H1 (cell line): Measurements from ENCODE around the gene SRI. TPM values are rescaled to one million over a fixed set of nuclear protein-coding genes. Genes with fewer than 3 reads are reported as not detected.

Source experiments
- CTCF ChIA-PET: fragments of 300-600 bp; sonication (Branson Sonifier 250); formaldehyde crosslinking; loops from one replicate; lab custom pipeline; 2021; ENCODE audit not compliant: partially characterized antibody; lab: Charles Lee
- POLR2A ChIA-PET: fragments of 300-600 bp; sonication (Branson Sonifier 250); formaldehyde crosslinking; loops from one replicate; lab custom pipeline; 2021; ENCODE audit warnings: inconsistent platforms; ENCODE audit not compliant: partially characterized antibody; lab: Charles Lee
- DNase-seq, 2 experiments: peaks; one replicate each; pipeline versions ENCODE4 v3.0.0 to v3.0.0-alpha.2; 2010 to 2022; ENCODE audit warnings: low spot score in 2 of 2, low read depth in 1 of 2, mixed read lengths in 1 of 2
- FAIRE-seq: peaks from 2 replicates; lab custom pipeline; 2011; peaks lifted over from hg19 to GRCh38; lab: Jason Lieb, UNC
- H2AFZ ChIP-seq: 2 replicates; pipeline ENCODE4 v1.8.1; 2012; ENCODE audit warnings: low read length, inconsistent platforms
- H2AK5ac ChIP-seq: 2 replicates; pipeline ENCODE4 v1.6.1; 2013; ENCODE audit warnings: low read depth, low read length
- H2BK120ac ChIP-seq: replicated peaks from 2 replicates; pipeline ENCODE3; 2013; ENCODE audit warnings: low read depth, low read length, inconsistent platforms
- H2BK12ac ChIP-seq: 2 replicates; pipeline ENCODE4 v1.6.1; 2013; ENCODE audit warnings: low read depth, low read length
- H2BK15ac ChIP-seq: 2 replicates; pipeline ENCODE4 v1.6.1; 2013; ENCODE audit warnings: low read length
- H2BK20ac ChIP-seq: 2 replicates; pipeline ENCODE4 v1.6.1; 2013; ENCODE audit warnings: low read length
- H2BK5ac ChIP-seq: 2 replicates; pipeline ENCODE4 v1.6.1; 2013; ENCODE audit warnings: low read depth, low read length
- H3K14ac ChIP-seq: 2 replicates; pipeline ENCODE4 v1.6.1; 2013; ENCODE audit warnings: inconsistent platforms; ENCODE audit not compliant: insufficient read length
- H3K18ac ChIP-seq: 2 replicates; pipeline ENCODE4 v1.6.1; 2013; ENCODE audit warnings: low read length; ENCODE audit errors: extremely low read depth
- H3K23ac ChIP-seq: 2 replicates; pipeline ENCODE4 v1.6.1; 2013; ENCODE audit warnings: inconsistent platforms; ENCODE audit not compliant: insufficient read length
- H3K23me2 ChIP-seq: 2 replicates; pipeline ENCODE4 v1.6.1; 2013; ENCODE audit warnings: low read depth, low read length
- H3K27ac ChIP-seq: 2 replicates; pipeline ENCODE4 v1.6.1; 2011; ENCODE audit warnings: low read depth, low read length, inconsistent platforms
- H3K27me3 ChIP-seq, 4 experiments: replicated peaks in 1 of 4; 1 replicate in 1 of 4; 2 replicates in 3 of 4; pipeline versions ENCODE4 v1.6.1 to v1.8.1; 2011 to 2013; ENCODE audit warnings: low read length in 3 of 4, mild to moderate bottlenecking in 3 of 4, inconsistent platforms in 2 of 4, mixed read lengths in 2 of 4, moderate library complexity in 1 of 4; ENCODE audit not compliant: control insufficient read depth in 3 of 4, insufficient read depth in 3 of 4; ENCODE audit errors: extremely low read depth in 1 of 4
- H3K36me3 ChIP-seq, 4 experiments: 2 replicates each; pipeline versions ENCODE4 v1.6.1 to v1.8.1; 2011 to 2013; ENCODE audit warnings: mild to moderate bottlenecking in 4 of 4, low read length in 3 of 4, moderate library complexity in 2 of 4, control low read depth in 1 of 4, inconsistent platforms in 1 of 4; ENCODE audit not compliant: insufficient read depth in 4 of 4, control insufficient read depth in 2 of 4
- H3K4ac ChIP-seq: replicated peaks from 2 replicates; pipeline ENCODE3; 2013; ENCODE audit warnings: low read length, low read depth, mixed read lengths, inconsistent platforms; ENCODE audit not compliant: insufficient read length
- H3K4me1 ChIP-seq, 4 experiments: replicated peaks in 1 of 4; 1 replicate in 1 of 4; 2 replicates in 3 of 4; pipeline versions ENCODE4 v1.6.1 to v1.8.1; 2011 to 2013; ENCODE audit warnings: low read length in 3 of 4, inconsistent platforms in 2 of 4, mixed read lengths in 1 of 4; ENCODE audit not compliant: insufficient read depth in 4 of 4, control insufficient read depth in 3 of 4
- H3K4me2 ChIP-seq, 2 experiments: 2 replicates each; pipeline versions ENCODE4 v1.6.1 to v1.8.1; 2011 to 2013; ENCODE audit warnings: low read depth in 2 of 2, low read length in 2 of 2, control low read depth in 1 of 2, inconsistent platforms in 1 of 2, mild to moderate bottlenecking in 1 of 2; ENCODE audit not compliant: insufficient read depth in 1 of 2
- H3K4me3 ChIP-seq, 4 experiments: fragments of 200-600, 300-600 bp in 1 of 4; sonication (generic), shearing (Covaris generic), sonication (Bioruptor Twin) in 1 of 4; 2 replicates each; pipeline versions ENCODE4 v1.5.1 to v1.8.1; 2011 to 2016; ENCODE audit warnings: low read length in 4 of 4, low read depth in 3 of 4, control low read depth in 2 of 4, inconsistent platforms in 2 of 4, mild to moderate bottlenecking in 2 of 4, mixed read lengths in 1 of 4, moderate library complexity in 1 of 4; ENCODE audit not compliant: insufficient read depth in 2 of 4; ENCODE audit errors: extremely low read depth in 1 of 4
- H3K56ac ChIP-seq: replicated peaks from 2 replicates; pipeline ENCODE3; 2013; ENCODE audit warnings: low read depth, mild to moderate bottlenecking, mixed read lengths, low read length, inconsistent platforms; ENCODE audit not compliant: insufficient read length
- H3K79me1 ChIP-seq: 2 replicates; pipeline ENCODE4 v1.6.1; 2013; ENCODE audit warnings: low read depth, low read length, control low read depth
- H3K79me2 ChIP-seq, 2 experiments: 2 replicates each; pipeline versions ENCODE4 v1.6.1 to v1.8.1; 2012 to 2013; ENCODE audit warnings: low read length in 2 of 2, mild to moderate bottlenecking in 2 of 2, inconsistent platforms in 1 of 2; ENCODE audit not compliant: insufficient read depth in 2 of 2, control insufficient read depth in 1 of 2
- H3K9ac ChIP-seq, 4 experiments: replicated peaks in 1 of 4; 1 replicate in 1 of 4; 2 replicates in 3 of 4; pipeline versions ENCODE4 v1.6.1 to v1.8.1; 2011 to 2013; ENCODE audit warnings: low read depth in 3 of 4, low read length in 3 of 4, control low read depth in 2 of 4, mild to moderate bottlenecking in 2 of 4, moderate library complexity in 2 of 4, inconsistent platforms in 1 of 4; ENCODE audit errors: extremely low read depth in 1 of 4
- H3K9me3 ChIP-seq, 2 experiments: 2 replicates each; pipeline versions ENCODE4 v1.6.1 to v1.8.1; 2012 to 2013; ENCODE audit warnings: mild to moderate bottlenecking in 2 of 2, moderate library complexity in 2 of 2, control low read depth in 1 of 2, inconsistent platforms in 1 of 2, low read depth in 1 of 2, low read length in 1 of 2, mixed read lengths in 1 of 2; ENCODE audit not compliant: insufficient read depth in 2 of 2
- H4K20me1 ChIP-seq, 2 experiments: replicated peaks in 1 of 2; 2 replicates each; pipeline versions ENCODE3 to v1.8.1; 2011 to 2013; ENCODE audit warnings: inconsistent platforms in 2 of 2, low read length in 2 of 2, mild to moderate bottlenecking in 1 of 2; ENCODE audit not compliant: insufficient read depth in 2 of 2, control insufficient read depth in 1 of 2
- H4K5ac ChIP-seq: 2 replicates; pipeline ENCODE4 v1.6.1; 2013; ENCODE audit warnings: low read length, low read depth, mixed read lengths, inconsistent platforms; ENCODE audit not compliant: insufficient read length
- H4K8ac ChIP-seq: 2 replicates; pipeline ENCODE4 v1.8.0; 2013; ENCODE audit warnings: mild to moderate bottlenecking, moderate library complexity, low read length, inconsistent platforms; ENCODE audit not compliant: insufficient read depth; ENCODE audit errors: extremely low read depth
- H4K91ac ChIP-seq: replicated peaks from 2 replicates; pipeline ENCODE3; 2013; ENCODE audit warnings: low read length, mixed read lengths, inconsistent platforms; ENCODE audit not compliant: insufficient read length
- EGR1 ChIP-seq: IDR thresholded peaks from 2 replicates; pipeline ENCODE4 v1.6.1; 2011; ENCODE audit warnings: low read depth, low read length, borderline replicate concordance
- JUN ChIP-seq: IDR thresholded peaks from 2 replicates; pipeline ENCODE4 v1.6.1; 2011; ENCODE audit warnings: low read depth, mild to moderate bottlenecking, improper control_type of control experiment, low read length
- KDM1A ChIP-seq: fragments of 200-600, 300-600 bp; sonication (generic); IDR thresholded peaks from 2 replicates; pipeline ENCODE4 v1.7.1; 2016; ENCODE audit warnings: mild to moderate bottlenecking, low read length, borderline replicate concordance
- KDM4A ChIP-seq: IDR thresholded peaks from one replicate; pipeline ENCODE4 v1.7.1; 2012; ENCODE audit warnings: low read depth, mild to moderate bottlenecking, moderate library complexity, low read length, inconsistent platforms; ENCODE audit not compliant: severe bottlenecking
- POU5F1 ChIP-seq: IDR thresholded peaks from 2 replicates; pipeline ENCODE4 v1.6.1; 2011; ENCODE audit warnings: low read depth, mild to moderate bottlenecking, low read length, moderate library complexity
- WGBS, 2 experiments: shearing (Covaris generic) in 1 of 2; methylation state at CpG; one replicate each; pipeline versions ENCODE4 v1.1.6 to v1.1.7; 2013 to 2015; ENCODE audit warnings: low lambda C conversion rate in 2 of 2, mixed read lengths in 2 of 2, inconsistent platforms in 1 of 2, low coverage in 1 of 2, missing lambda C conversion rate in 1 of 2; ENCODE audit not compliant: insufficient replicate concordance in 2 of 2, insufficient coverage in 1 of 2, insufficient read length in 1 of 2; ENCODE audit errors: extremely low coverage in 1 of 2, missing lambda C conversion rate in 1 of 2; 5-methylcytosine and 5-hydroxymethylcytosine counted together
- polyA plus RNA-seq, 7 experiments: library from polyadenylated mRNA; depleted of rRNA in 3 of 7; stranded (reverse) in 5 of 7; unstranded in 2 of 7; fragments of >200 nt in 5 of 7; fragments of 200-250 nt in 2 of 7; gene quantifications; 1 replicate in 5 of 7; 2 replicates in 1 of 7; 4 replicates in 1 of 7; pipeline versions ENCODE4 v1.2.1 to v1.2.3, GENCODE V29; 2011 to 2013; ENCODE audit warnings: missing spikeins in 2 of 7, mixed read lengths in 2 of 7
- total RNA-seq: library from RNA; stranded (reverse); fragmentation: NEBNext Ultra II Directional; extraction: Animal tissue kit (Norgen Biotek cat#: 25700); gene quantifications from 2 replicates; pipeline ENCODE4 v1.2.1, GENCODE V29; 2021

The SRI gene
- total and polyA plus RNA-seq, 2 of the 8 experiments (the other 6 are each of a cell fraction or from before 2014, with no cell fraction given): 118 to 170 TPM

DNA sequence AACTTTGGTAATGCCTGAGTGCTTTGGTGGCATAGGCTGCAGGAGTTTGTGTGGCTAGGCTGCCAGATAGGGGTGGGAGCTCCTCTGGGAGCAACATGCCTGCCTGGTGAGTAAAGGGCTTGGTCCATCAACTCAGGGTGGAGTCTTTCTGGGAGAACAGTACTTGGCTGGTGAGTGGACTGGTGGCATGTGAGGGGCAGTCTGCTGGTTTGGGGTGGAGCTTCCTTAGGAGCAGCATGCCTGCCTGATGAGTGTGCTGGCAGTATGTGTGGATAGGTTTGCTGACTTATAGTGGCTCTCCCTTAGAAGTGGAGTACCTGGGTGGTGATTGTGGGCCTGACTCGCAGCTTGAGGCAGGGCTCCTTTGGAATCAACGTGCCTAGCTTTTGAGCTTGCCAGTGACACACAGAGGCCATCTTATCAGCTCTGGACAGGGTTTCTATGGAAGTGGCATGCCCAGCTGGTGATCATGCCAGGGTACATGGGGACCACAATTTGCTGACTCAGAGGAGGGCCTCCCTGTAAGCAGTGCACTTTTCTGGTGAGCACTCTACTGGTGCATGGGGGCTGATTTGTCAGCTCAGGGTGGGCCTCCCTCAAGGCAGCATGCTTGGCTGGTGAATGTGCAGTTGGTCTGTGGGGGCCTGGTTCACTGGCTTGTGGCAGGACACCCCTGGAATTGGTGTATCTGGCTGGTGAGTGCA lies 35.0 kb upstream of the SRI start:
- Histone ChIP-seq H4K5ac (no peak overlapping the region), H2BK5ac (no peak overlapping the region), H4K91ac (no peak overlapping the region), H3K4me3 (no peak overlapping the region), H3K27me3 (no peaks in the 10 kb centered on the region), H3K27ac (no peak overlapping the region), H2AFZ (no peak overlapping the region), H3K4ac (no peak overlapping the region), H3K36me3 (no peaks in the 10 kb centered on the region), H3K23me2 (no peaks in the 10 kb centered on the region; the same call in 1 of the 2 replicates), H4K8ac (no peak overlapping the region), H3K14ac (no peak overlapping the region), H3K4me2 (no peak overlapping the region), H2BK120ac (no peak overlapping the region), H3K4me1 (no peaks in the 10 kb centered on the region), H3K56ac (no peak overlapping the region), H2BK20ac (no peak overlapping the region), H3K79me1 (no peaks in the 10 kb centered on the region), H3K79me2 (no peaks in the 10 kb centered on the region), H2AK5ac (no peak overlapping the region), H4K20me1 (no peaks in the 10 kb centered on the region), H3K23ac (no peak overlapping the region), H3K18ac (no peak overlapping the region), H3K9ac (no peak overlapping the region), H2BK12ac (no peak overlapping the region), H2BK15ac (no peak overlapping the region), H3K9me3 (peaks cover 3% of the 10 kb centered on the region in 2 experiments; a peak in 2 of 4 replicates)
- WGBS, 2 experiments: 100% methylated on average over 2 of the region's 2 CpGs; no CpG with 5 or more reads in 1 of the 2 experiments
- DNase-seq (no peak), FAIRE-seq (no peak)
- ChIA-PET POLR2A (no interaction called here), CTCF (interaction anchor here (1.2 to 1.3 kb wide), 2 partner anchors 12 to 103 kb away, joined by 3 to 4 read pairs; no protein-coding TSS in a partner anchor)
- TF ChIP-seq KDM1A (no peak), JUN (no peak), KDM4A (no peak), EGR1 (no peak), POU5F1 (no peak)
